Right forelimb (tissue), 1 donor: Measurements from ENCODE around the gene PLCB3.

Experiments
- DNase-seq: peaks from one replicate; pipeline ENCODE4 v3.0.0-alpha.2; 2018

The PLCB3 gene

DNA sequence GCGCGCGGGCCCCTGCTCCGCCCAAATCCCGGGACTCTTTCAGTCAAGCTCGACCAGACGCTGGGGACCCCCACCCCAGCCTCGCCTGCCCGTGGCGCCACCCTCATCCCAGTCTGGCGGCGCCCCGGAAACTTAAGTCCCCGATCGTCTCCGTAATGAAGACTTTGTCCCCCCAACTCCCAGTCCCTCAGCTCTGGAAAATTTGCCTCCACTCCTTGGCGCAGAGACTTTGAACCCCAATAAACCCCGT, 348 bp downstream of the PLCB3 start:
- DNase-seq, result no peak

- DNase-seq, result no peak
Observed at GRCh38 chr11:64252003-64252872, 908 bp downstream of the PLCB3 start.

DNA sequence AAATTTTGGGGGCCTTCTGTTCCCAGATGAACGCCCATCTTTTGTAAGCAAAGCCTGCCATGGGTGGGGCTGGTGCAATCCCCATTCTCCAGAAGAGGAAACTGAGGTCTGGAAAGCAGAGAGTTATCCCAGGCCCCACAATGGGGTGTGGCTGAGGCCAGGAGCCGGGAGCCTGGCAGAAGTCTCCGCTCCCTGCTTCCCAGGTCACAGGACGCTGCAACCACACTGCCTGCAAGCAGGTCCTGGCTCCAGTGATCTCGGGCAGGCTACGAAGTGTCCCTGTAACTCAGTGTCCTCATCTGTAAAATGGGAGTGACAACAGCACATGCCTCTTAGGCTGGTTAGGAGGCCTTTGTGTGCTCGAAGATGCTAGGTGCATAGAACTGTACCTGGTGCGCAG, 1.7 kb downstream of the PLCB3 start:
- DNase-seq, result no peak

- DNase-seq, result no peak
Observed at GRCh38 chr11:64253481-64253880, 2.2 kb downstream of the PLCB3 start.

- DNase-seq, result no peak
Observed at GRCh38 chr11:64254326-64254725, 3.0 kb downstream of the PLCB3 start.

GRCh38 chr11:64255135-64256128, 4.1 kb downstream of the PLCB3 start:
- no peak for DNase-seq

DNA sequence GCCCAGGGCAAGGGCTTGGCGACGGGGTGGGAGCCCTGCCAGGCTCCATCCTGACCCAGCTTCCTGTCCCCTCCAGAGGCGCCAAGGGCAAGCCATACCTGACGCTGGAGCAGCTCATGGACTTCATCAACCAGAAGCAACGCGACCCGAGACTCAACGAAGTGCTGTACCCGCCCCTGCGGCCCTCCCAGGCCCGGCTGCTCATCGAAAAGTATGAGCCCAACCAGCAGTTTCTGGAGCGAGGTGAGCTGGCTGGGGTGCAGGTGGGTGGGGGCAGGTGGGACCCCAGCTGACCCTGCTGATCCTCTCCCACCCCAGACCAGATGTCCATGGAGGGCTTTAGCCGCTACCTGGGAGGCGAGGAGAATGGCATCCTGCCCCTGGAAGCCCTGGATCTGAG, 5.0 kb downstream of the PLCB3 start:
- no peak for DNase-seq

GRCh38 chr11:64258356-64258755, 7.0 kb downstream of the PLCB3 start:
- no peak for DNase-seq

DNA sequence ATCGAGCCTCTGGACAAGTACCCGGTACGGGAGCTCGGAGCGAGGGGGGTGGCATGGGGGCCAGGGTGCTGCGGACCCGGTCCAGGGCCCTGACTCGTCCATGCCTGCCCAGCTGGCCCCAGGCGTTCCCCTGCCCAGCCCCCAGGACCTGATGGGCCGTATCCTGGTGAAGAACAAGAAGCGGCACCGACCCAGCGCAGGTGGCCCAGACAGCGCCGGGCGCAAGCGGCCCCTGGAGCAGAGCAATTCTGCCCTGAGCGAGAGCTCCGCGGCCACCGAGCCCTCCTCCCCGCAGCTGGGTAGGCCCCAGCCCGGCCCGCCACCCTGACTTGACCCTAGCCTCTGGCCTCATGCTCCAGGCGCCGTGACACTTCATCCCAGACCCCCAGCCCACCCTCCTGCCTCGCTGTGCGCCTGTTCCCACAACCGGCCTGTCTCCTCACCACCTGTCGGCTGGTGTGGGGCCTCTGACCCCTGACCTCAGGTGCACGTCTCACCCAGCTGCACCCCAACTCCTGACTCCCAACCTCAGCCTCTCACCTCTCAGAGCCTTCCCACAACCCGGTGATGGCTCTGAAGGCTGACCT, 7.7 kb downstream of the PLCB3 start:
- DNase-seq, result no peak

DNA sequence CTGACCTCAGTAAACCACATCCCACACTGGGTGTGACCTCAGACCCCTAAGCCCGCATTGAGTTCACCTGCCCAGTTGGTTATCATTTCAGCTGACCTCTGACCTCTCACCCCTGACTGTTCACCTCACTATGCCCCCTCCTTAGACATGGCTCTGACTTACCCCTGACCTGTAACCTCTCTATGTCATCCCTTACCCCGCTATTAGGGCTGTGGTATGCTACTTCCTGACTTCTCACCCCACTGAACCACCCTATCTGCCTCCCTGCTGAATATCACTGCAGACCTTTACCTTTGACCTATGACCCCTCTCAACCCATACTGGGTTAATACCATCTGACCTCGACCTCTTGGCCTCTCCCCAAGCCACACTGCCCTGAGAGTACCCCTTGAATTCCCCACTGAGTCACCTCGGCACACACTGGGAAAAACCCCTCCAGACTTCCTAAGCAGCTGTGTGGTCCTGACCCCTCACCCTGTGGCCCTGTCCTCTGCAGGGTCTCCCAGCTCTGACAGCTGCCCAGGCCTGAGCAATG, 8.3 kb downstream of the PLCB3 start:
- no peak for DNase-seq

DNA sequence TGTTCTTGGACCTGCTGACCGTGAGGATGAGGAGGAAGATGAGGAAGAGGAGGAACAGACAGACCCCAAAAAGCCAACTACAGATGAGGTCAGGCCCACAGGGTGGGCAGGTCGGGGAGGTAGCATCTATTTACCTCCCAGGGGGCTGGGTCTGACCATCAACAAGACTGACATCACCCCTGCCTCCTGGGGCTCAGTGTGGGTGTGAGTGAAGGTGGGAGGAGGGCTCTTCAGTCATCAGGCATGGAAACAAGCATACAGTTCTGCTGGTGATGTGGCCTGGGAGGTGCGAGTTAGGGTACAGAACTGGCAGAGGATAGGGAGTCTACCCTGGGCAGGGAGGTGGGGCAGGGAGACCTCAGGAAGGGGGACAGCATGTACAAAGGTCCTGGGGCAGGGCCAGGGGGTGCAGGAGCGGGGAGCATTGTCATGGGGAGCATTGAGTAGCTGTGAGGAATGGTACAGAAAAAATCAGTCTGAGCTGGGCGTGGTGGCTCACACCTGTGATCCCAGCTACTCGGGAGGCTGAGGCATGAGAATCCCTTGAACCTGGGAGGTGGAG, 8.9 kb downstream of the PLCB3 start:
- no peak for DNase-seq

- DNase-seq, result no peak
Observed at GRCh38 chr11:64261556-64262080, 10.3 kb downstream of the PLCB3 start.

DNA sequence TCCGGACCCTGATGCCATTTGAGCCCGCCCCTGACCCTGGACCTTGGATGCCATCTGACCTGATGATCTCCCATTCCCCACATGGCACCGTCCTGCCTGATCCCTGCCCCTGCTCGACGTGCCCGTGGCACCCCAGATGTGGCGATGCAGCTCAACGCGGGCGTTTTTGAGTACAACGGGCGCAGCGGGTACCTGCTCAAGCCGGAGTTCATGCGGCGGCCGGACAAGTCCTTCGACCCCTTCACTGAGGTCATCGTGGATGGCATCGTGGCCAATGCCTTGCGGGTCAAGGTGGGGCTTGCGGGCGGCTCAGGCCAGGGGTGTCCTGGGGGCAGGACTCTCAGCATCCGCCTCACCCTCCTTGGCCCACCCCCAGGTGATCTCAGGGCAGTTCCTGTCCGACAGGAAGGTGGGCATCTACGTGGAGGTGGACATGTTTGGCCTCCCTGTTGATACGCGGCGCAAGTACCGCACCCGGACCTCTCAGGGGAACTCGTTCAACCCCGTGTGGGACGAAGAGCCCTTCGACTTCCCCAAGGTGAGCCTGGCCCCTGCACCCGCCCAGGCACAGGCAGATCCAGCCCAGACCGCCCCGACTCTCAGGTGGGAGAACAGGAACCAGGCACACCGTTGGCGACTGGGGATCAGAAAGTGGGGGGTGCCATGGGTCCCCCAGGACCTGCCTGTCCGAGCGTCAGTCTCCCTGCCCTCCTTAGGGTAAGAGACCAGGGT, 11.1 kb downstream of the PLCB3 start:
- no peak for DNase-seq

GRCh38 chr11:64263021-64263946, 12.0 kb downstream of the PLCB3 start:
- no peak for DNase-seq

DNA sequence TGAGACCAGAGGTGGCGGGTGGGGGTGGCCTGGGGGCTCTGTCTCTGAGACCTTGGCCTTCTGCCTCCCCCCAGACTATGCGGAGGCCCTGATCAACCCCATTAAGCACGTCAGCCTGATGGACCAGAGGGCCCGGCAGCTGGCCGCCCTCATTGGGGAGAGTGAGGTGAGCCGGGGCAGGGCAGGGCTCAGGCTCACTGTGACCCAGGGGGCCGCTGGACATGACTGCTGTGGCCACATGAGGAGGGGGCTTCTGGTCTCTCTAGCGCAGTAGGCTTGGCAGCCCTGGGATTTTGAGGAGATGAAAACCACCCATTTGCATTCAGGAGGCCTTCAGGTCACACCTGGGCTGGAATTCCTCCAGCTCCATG, 12.6 kb downstream of the PLCB3 start:
- DNase-seq, result no peak

- no peak for DNase-seq
Observed at GRCh38 chr11:64264371-64264852, 13.1 kb downstream of the PLCB3 start.

DNA sequence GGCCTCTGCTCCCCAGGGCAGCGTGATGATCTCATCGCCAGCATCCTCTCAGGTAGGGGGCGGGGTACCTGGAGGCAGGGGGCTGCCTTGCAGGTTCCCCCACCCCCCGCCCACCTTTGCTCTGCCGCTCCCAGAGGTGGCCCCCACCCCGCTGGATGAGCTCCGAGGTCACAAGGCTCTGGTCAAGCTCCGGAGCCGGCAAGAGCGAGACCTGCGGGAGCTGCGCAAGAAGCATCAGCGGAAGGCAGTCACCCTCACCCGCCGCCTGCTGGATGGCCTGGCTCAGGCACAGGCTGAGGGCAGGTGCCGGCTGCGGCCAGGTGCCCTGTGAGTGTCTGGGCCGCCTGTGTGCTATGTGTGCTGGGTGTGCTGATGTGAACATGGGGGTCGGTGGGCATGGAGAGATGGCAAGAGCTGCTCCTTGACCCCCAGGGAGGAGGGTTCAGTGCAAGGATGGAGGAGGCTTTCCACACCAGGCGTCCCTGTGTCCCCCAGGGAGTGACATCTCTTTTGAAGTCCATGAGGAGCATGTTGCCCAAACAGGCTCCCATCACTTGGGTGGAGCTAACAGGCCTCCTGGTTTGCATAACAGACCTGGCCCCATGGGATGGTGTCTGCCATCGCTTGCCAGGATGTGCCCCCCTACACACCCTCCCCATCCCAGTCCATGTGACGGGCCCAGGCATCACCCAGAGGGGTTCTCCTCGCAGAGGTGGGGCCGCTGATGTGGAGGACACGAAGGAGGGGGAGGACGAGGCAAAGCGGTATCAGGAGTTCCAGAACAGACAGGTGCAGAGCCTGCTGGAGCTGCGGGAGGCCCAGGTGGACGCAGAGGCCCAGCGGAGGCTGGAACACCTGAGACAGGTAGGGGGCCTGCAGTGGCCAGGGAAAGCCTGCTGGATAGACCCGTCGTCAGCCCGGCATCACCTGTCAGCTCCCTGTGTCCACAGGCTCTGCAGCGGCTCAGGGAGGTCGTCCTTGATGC, 14.1 kb downstream of the PLCB3 start:
- DNase-seq, result no peak

DNA sequence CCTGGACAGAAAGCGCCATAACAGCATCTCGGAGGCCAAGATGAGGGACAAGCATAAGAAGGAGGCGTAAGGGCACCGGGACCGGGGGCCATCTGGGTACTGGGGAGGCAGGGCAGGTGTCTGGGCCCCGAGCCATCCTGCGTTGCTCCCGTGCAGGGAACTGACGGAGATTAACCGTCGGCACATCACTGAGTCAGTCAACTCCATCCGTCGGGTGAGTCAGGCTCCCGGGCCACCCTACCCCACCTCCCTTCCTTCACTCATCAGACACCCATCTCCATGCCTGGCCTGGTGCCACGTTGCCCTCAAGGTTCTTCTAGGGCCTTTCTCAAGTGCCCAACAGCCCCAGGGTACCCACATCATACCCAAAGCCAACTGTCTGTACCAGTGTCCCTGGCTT, 15.0 kb downstream of the PLCB3 start:
- DNase-seq, result no peak

DNA sequence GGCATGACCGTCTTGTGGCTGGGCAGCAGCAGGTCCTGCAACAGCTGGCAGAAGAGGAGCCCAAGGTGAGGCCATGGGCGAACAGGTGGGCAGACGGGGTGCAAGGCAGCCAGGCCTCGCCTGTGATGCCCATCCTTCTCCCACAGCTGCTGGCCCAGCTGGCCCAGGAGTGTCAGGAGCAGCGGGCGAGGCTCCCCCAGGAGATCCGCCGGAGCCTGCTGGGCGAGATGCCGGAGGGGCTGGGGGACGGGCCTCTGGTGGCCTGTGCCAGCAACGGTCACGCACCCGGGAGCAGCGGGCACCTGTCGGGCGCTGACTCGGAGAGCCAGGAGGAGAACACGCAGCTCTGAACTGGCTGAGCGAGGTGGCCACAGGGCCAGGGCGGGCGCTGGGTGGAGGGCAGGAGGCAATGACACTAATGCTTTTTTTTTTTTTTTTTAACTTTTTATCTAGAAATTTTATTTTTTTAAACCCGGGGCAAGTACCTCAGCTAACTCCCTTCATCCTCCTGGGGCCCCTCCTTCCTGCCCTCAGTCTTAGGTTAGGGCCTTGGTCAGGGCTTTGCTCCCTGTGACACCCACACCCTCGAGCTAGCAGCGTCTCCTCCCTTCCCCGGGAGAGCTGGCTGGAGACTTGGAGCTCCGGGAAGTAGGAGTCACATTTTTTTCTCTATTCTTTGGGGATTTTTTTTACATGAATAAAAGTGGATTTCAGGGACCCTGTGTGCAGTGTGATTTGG, 16.0 kb downstream of the PLCB3 start:
- no peak for DNase-seq
